GM15510 (cell line): ENCODE measurements around the gene MYH15.

Experiments used
- POLR2A ChIP-seq: IDR thresholded peaks from 3 replicates; pipeline ENCODE4 v1.6.1; 2011; ENCODE audit warnings: borderline replicate concordance; ENCODE audit not compliant: insufficient read length; ENCODE audit errors: extremely low read depth

The MYH15 gene

DNA sequence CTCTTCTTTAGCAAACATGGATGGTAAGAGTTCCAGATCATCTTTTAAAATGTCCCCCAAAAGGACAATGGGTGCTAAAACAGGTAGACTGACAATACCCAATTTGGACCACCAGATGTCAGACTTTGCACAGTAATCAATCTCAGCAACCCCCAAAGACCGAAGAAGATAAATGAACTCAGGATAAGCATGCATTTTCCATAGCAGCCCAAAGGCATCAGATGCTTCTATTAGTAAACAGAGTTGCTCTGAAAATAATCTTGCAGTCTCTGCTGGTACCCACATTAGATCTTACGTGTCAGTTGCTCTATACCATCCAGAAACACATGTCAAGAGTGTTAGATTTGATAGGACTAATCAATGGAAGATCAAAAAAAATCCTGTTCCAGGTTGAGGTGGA is 20.6 kb downstream of the MYH15 start:
- no peak for TF ChIP-seq POLR2A

DNA sequence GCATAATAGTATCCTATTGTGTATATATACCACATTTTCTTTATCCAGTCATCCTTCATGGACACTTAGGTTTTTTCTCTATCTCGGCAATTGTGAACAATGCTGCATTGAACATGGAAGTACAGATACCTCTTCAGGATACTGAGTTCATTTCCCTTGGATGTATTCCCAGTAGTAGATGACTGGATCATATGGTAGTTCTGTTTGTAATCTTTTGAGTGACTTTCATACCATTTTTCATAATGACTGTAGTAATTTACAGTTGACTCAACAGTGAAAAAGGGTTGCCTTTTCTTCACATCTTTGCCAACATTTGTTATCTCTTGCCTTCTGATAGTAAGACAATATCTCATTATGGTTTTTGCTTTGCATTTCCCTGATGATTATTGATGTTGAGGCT is 21.8 kb downstream of the MYH15 start:
- no peak for TF ChIP-seq POLR2A

DNA sequence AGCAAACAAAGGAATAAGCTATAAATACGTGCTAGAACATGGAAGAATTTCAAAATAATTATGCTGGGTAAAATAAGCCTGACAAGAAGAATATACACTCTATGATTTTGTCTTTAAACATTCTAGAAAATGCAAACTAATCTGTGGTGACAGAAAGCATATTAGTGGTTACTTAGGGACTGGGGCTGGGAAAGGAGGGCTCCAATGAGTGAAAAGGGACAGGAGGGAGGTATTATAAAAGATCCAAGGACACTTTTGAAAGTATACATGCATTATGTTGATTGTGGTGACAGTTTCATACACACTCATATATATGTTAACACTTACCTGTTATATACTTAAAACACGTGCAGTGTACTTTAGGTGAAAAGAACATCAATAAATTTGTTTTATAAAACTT is 23.0 kb downstream of the MYH15 start:
- TF ChIP-seq POLR2A, result no peak

DNA sequence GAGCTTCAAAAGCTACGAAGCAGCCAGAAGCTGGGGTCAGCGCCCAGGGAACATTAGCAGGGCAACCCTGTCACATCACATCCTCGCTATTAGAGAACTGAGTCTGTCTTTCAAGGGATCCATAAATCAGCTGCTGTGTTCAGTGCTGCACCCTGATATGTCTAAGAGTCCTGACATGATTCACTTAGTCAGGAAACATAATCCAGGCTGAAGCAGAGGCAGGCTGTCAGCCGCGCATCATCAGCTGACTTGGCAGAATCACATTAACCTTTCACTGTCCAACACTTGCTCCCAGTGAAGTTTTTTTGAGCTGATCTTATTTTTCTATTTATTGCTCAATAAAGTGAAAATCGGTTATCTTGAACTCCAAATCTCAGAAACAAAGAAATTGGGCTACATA is 23.5 kb downstream of the MYH15 start:
- TF ChIP-seq POLR2A, result no peak

DNA sequence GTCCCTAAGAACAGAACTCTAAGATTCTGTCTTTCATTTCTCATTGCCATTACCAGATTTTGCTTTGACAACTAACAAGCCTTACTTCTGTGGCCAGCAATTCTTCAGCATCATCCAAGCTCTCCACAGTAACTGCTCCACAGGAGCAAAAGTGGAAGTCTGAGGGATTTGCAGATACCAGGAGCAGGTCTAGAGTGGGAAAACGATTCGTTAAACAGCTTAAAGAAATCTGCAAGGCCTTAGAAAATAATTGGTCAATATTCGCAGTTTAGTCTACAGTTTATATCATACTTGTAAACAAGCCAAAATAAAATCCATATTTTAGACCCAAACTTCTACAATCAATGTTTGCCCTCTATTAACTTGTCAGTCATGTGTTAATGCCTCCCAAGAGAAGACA is 24.1 kb downstream of the MYH15 start:
- TF ChIP-seq POLR2A, result no peak

DNA sequence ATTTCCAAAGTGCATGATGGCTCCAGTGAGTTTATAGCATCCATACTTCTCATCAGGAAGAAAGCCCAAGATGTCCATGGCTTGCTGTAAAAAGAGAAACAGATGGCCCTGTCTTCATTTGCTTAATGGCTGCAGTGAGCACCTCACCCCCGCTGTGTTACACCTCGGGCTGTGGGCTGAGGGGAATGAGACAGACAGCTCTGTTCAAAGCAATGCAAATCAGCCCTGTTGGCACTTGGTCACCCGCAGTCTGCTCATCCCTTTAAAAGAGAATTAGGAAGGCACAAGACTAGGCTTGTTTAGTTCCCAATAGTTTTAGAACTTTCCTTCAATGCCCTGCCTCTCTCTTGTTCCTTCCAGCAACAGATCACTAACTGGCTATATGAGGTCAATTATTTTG is 25.2 kb downstream of the MYH15 start:
- TF ChIP-seq POLR2A, result no peak

DNA sequence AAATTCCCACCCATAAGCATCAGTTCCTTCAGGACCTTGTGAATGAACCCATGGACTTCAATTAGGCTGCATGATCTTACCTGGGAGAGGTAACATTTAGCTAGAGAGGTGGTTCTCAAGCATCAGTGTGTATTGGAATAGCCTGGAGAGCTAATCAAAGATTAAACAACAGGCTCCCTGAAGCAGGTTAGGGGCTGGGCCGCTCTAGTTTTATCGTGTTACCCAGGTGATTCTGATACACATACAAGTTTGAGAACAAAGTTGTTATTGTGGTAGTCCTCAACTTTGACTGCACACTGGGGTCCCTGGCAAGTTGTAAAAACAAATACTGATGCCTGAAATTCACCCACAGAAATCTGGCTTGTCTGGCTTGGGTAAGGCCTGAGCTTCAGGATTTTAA is 31.2 kb downstream of the MYH15 start:
- TF ChIP-seq POLR2A, result no peak

DNA sequence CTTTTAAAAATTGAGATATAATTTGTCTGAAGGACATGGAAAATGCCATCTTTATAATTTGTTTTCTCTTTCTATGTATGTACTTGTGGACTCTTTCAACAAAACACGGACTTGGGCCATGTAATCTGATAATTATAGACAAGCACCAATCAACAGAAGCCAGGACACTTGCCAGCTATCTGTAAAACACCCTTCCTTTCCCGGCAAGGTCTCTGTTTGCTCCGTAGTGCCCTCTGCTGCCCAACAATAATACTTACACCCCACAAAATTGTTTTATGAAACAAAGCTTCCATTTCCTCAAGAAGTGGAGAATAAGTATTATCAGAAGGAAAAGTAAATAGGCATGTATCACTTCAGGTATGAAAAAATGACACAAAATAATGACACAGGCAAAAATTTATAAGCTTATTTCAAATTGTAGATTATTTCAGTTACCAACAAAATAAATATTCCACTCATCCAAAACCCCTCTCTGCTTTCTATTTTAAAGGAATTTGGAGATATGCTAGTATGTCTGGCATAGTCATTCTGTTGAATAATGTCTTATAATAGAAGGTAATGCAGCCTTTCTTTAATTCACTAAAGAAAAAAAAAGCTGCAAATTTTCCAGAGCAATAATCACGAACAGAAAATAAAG is 32.8 kb downstream of the MYH15 start:
- TF ChIP-seq POLR2A, result no peak

DNA sequence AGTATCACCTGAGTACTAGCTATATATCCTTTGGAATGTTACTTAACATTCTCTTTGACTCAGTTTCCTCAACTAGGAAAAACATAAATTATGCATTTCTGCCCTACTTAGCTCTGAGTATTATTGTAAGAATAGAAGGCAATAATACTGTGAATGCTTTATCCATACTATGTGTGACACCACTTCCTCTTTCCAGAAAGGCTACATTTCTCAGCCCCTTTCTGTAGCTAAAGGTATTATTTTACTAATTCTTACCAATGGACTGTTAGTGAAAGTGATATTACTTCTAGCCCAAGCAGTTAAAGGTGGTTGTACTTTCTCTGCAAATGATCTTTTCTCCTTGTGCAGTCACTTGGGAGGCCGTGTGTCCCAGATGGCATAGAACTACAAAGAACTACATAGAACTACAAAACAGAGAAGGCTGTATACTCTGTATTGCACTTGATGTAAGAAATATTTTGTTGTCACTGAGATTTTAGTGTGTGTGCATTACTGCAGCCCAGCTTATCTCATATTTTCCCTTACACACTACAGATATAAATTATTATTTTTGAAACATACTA is 35.1 kb downstream of the MYH15 start:
- no peak for TF ChIP-seq POLR2A

DNA sequence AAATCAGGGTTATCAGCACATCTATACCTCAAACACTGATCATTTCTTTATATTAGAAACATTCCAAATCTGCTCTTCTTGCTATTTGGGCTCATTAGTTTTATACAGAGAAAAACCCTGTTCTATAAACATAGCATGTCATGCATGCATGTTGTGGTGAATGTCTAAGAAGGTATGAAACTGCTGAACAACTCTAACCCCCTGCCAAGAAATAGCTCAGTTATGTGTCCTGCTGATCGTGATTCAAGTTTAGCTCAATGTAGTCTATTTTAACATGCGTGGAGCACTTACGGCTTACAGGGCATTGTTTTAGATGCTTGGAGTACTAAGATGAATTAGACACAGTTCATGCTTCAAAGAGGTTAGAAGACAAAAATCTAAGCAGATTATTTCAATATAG is 35.8 kb downstream of the MYH15 start:
- TF ChIP-seq POLR2A, result no peak

DNA sequence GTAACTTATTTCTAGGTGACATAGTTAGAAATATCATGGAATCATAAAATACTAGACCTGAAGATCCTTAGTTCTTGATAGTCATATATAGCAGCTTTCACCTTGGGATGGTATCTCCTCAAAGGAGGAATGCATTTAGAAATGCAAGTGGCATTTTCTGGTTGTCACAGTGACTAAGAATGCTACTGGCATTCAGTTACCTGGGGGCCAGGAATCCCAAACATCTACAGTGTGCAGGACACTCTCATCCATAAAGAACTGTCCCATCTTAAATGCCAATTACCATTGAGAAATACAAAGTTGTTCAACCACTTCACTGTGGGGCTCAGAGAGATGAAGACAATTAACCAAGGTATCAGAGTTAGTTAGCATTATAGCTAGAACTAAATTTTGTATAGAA is 36.7 kb downstream of the MYH15 start:
- no peak for TF ChIP-seq POLR2A

DNA sequence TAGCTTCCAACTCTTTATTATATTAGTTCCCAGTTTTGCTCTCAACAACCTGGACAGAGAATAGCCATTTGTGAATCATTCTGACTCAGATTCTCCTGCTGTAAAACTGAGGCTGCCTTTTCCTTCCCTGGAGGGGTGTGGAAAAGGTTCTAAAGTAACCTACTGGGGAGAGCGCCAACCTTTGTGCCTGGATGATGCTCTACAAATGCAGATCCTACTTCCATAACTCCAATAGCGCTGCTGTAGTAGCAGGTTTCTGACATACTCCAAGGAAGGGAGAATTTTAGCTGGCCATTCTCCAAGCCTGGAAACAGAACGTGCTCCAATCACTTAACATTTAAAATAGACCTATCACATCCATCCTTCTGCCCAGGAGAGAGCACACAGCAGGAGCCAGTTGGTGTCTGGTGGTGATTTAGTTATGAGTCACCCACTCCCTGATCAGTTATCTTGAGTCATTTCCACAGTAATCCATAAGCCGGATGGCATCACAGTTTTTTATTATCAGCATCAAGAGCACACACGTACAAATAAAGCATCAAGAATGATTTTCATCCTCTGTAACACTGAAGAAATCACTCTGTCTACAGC is 38.3 kb downstream of the MYH15 start:
- no peak for TF ChIP-seq POLR2A

DNA sequence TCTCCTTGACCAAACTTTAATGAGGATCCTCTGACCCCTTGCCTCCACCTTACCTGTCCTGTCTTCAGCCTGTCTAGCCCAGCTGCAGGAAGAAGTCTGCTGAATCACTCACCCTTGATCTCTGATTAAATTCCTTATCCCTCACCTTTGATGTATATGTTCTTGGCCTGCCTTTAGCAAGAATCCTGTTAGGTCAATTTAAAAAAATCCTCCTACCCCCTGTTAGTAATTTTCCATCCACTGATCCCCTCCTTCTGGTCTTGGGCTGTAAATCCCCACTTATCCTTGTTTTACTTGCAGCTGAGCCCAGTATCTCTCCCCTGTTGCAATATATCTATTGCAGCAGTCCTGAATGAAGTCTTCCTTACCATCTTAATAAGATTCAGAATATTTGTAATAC is 39.0 kb downstream of the MYH15 start:
- no peak for TF ChIP-seq POLR2A

DNA sequence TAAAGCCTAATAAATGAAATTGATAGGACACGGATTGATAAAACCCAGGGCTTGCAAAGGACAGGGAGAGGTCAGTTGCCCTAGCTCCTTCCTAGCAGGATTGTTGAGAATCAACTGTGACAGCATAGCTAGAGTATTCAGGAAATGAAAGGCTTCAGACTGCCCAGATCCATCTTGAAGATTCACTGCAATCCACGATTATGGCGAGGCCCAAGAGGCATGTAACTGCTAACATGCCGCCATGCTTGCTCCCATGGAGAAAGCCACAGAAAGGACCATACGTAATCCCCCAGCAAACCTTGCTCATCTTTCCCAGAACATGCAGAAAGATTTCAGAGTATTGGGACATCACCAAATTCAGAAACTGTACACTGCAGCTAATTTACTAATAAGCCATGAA is 41.3 kb downstream of the MYH15 start:
- no peak for TF ChIP-seq POLR2A

DNA sequence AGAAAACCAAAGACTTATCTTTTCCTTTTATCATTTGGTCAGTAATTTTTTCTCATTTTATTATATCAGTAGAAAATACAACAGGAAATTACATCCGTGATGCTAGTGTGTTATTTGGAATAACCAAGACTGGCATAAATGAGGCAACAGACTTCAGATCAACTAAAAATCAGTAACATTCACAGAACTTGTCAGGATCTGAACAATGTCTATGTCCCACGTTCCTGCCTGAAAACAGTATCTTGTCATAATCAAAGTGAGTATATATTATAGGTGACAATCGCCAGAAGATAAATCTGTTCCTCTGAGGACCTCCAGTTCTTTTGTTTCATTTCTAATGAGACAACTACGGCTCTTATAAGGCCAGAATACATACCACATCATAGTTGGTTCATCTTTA is 41.8 kb downstream of the MYH15 start:
- TF ChIP-seq POLR2A, result no peak

DNA sequence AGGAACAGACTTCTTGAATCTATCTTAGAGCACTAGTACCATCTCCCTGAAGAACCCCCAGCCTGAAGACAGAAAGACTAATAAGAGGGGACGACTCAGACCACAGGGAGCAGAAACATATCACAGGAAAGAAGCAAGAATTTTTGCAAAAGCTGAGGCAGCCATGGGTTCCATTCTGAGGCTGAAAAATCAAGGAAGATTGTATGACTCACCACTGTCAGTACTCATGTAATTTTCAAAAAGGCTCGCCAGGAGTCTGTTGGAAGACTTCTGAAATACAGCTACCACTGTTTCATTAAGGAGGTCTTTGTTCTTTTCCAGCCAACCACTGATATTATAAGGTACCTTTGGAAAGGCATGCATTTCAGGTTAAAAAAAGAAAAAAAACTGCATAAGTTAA is 47.5 kb downstream of the MYH15 start:
- TF ChIP-seq POLR2A, result no peak
